GM12874 (cell line): ENCODE results near the gene IMMT.

Experiments
- TF ChIP-seq, protein P1 (sequence below): IDR thresholded peaks from 2 replicates; pipeline ENCODE4 v1.5.1; 2011; ENCODE audit warnings: low read depth, mild to moderate bottlenecking, control low read depth, low read length, moderate library complexity; ENCODE audit not compliant: insufficient read depth

The IMMT gene

DNA sequence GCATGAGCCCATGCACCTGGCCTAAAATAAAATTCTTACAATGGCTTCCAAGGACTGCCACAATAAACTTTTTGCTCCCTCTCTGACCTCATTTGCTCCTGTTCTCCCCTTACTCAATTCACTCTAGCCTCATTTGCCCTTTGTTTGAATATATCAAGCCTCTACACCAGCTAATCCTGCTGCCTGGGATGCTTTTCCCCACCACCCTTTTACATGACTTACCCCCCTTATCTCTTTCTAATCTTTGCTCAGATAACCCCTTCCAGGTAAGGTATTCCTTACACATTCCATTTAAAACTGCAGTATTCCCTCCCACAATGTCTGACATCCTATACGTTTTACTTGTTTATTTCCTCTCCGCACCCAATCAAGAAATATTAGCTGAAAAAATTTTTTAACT lies 22.7 kb downstream of the IMMT start:
- TF ChIP-seq, protein P1, sequence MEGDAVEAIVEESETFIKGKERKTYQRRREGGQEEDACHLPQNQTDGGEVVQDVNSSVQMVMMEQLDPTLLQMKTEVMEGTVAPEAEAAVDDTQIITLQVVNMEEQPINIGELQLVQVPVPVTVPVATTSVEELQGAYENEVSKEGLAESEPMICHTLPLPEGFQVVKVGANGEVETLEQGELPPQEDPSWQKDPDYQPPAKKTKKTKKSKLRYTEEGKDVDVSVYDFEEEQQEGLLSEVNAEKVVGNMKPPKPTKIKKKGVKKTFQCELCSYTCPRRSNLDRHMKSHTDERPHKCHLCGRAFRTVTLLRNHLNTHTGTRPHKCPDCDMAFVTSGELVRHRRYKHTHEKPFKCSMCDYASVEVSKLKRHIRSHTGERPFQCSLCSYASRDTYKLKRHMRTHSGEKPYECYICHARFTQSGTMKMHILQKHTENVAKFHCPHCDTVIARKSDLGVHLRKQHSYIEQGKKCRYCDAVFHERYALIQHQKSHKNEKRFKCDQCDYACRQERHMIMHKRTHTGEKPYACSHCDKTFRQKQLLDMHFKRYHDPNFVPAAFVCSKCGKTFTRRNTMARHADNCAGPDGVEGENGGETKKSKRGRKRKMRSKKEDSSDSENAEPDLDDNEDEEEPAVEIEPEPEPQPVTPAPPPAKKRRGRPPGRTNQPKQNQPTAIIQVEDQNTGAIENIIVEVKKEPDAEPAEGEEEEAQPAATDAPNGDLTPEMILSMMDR = no peak

DNA sequence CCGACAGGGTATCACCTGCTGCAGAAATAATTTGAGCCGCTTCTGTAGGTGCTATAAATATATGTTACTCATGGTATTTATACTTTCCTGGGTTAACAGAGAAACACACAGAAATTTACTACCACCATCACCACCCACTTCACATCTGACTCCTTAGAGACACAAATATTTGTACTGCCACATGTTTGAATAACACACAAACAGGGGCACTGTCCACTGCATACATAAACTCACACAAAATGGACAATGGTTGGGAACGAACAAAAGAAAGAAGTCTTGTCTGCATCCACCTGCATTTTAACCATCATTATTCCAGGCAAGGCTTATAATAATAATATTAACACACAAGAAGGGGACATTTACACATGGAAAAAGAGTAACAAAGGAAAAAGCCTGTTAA lies 24.0 kb downstream of the IMMT start:
- TF ChIP-seq, protein P1 = no peak

GRCh38 chr2:86170449-86170848 lies 24.8 kb downstream of the IMMT start:
- TF ChIP-seq, protein P1 = no peak

GRCh38 chr2:86160156-86160952 lies 34.9 kb downstream of the IMMT start:
- TF ChIP-seq, protein P1 = no peak

DNA sequence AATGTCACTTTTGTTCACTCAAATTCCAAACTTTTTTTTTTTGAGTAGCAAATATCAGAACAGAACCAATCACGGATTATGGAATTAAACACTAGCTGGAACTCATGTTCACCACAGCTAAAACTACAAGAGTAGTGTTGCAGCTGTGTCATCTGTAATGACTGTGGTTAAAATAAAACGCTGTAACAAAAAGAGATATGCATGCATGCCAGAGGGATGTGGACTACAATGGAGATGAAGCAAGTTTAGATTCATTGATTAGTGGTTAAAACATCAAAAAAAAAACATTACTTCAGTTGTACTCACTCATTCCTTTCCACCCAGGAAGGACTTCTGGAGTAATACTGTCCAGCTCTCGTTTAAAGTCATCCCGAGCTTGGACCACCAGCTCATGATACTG lies 37.0 kb downstream of the IMMT start:
- TF ChIP-seq, protein P1 = no peak

DNA sequence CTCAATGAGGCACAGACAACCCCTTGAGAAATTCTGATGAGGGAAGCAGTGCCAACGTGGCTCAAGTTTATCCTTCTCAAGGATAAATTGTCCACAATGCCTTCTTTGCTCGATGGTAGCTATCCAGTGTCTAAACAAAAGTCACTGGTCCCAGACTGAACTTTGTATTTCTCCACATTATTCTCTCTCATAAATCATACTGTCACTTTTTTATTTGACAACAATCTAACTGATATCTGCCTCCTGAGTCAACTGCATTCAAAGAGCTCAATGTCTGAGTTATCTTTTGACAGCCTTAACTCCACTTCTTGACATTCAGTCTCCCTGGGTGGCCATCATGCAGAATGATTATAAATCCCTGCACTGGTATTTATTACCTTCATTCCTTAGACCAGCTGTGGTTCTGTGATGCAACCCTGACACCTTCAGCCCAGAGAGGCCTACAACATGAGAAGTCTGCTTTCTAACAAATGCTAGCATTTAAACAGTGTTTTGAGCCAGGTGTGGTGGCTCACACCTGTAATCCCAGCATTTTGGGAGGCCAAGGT lies 38.2 kb downstream of the IMMT start:
- TF ChIP-seq, protein P1 = no peak

- TF ChIP-seq, protein P1 = no peak
Observed at GRCh38 chr2:86150502-86150901, 44.8 kb downstream of the IMMT start.
